Measurements from ENCODE around the gene VGLL4.
"Not testable (repeated sequence)": the region's sequence is repeated elsewhere in the genome, so short reads cannot be mapped to it uniquely, and the experiment has no call there.

The VGLL4 gene

GRCh38 chr3:11529281-11529680 lies 114.4 kb downstream of the VGLL4 start:
- no peak for DNase-seq

GRCh38 chr3:11526121-11526520 lies 117.6 kb downstream of the VGLL4 start:
- not testable (repeated sequence) for DNase-seq

- no peak for DNase-seq
These were observed 120.1 kb downstream of the VGLL4 start for GRCh38 chr3:11523572-11524101.

- no peak for DNase-seq
These were observed 120.7 kb downstream of the VGLL4 start for GRCh38 chr3:11522953-11523571.

GRCh38 chr3:11522398-11522715 lies 121.4 kb downstream of the VGLL4 start:
- no peak for DNase-seq

GRCh38 chr3:11521167-11521566 lies 122.5 kb downstream of the VGLL4 start:
- no peak for DNase-seq

GRCh38 chr3:11517601-11518000 lies 126.1 kb downstream of the VGLL4 start:
- no peak for DNase-seq

GRCh38 chr3:11514191-11514821 lies 129.4 kb downstream of the VGLL4 start:
- DNase-seq = no peak

GRCh38 chr3:11513817-11514135 lies 129.9 kb downstream of the VGLL4 start:
- DNase-seq = no peak

GRCh38 chr3:11513125-11513816 lies 130.4 kb downstream of the VGLL4 start:
- not testable (repeated sequence) for DNase-seq

GRCh38 chr3:11511606-11512005 lies 132.1 kb downstream of the VGLL4 start:
- not testable (repeated sequence) for DNase-seq

- no peak for DNase-seq
These were observed 133.4 kb downstream of the VGLL4 start for GRCh38 chr3:11510356-11510755.

GRCh38 chr3:11510001-11510340 lies 133.7 kb downstream of the VGLL4 start:
- no peak for DNase-seq

GRCh38 chr3:11509173-11510000 lies 134.3 kb downstream of the VGLL4 start:
- no peak for DNase-seq

GRCh38 chr3:11508346-11509172 lies 135.2 kb downstream of the VGLL4 start:
- DNase-seq = no peak

GRCh38 chr3:11507719-11508118 lies 136.0 kb downstream of the VGLL4 start:
- no peak for DNase-seq
